HEK293 (cell line): ENCODE measurements around the gene CSTPP1.

Experiments
- CTCF ChIA-PET: fragments of 350-600 bp; formaldehyde crosslinking; extraction: SDS; loops from one replicate; lab custom pipeline; 2021; ENCODE audit warnings: antibody characterized with exemption; lab: Yijun Ruan, JAX
- POLR2A ChIA-PET: fragments of 300-600 bp; formaldehyde crosslinking; extraction: SDS; loops from one replicate; lab custom pipeline; 2020; ENCODE audit warnings: antibody characterized with exemption, inconsistent platforms; lab: Yijun Ruan, JAX
- H3K27ac ChIP-seq: fragments of 200-500 bp; sonication (Bioruptor generic); 2 replicates; pipeline ENCODE4 v1.5.1; 2014; ENCODE audit warnings: low read depth, low read length, control low read depth, inconsistent platforms; ENCODE audit errors: extremely low read depth
- H3K36me3 ChIP-seq, 2 experiments: fragments of 200-500 bp in 1 of 2; sonication (Bioruptor generic) in 1 of 2; 1 replicate in 1 of 2; 2 replicates in 1 of 2; pipeline ENCODE4 v1.5.1; 2014 to 2017; ENCODE audit warnings: inconsistent platforms in 2 of 2, low read length in 2 of 2; ENCODE audit not compliant: control insufficient read depth in 2 of 2, insufficient read depth in 1 of 2
- H3K4me1 ChIP-seq: fragments of 200-500 bp; sonication (Bioruptor generic); 2 replicates; pipeline ENCODE4 v1.5.1; 2014; ENCODE audit warnings: mild to moderate bottlenecking, low read length, inconsistent platforms; ENCODE audit not compliant: control insufficient read depth, insufficient read depth
- H3K4me3 ChIP-seq: 2 replicates; pipeline ENCODE4 v1.5.1; 2011; ENCODE audit warnings: low read depth, mild to moderate bottlenecking, control low read depth, low read length, moderate library complexity
- H3K9me3 ChIP-seq: fragments of 200-500 bp; sonication (Bioruptor generic); 2 replicates; pipeline ENCODE4 v1.5.1; 2014; ENCODE audit warnings: low read depth, low read length, inconsistent platforms; ENCODE audit not compliant: control insufficient read depth, insufficient read depth
- GFI1B ChIP-seq: fragments of 450-650 bp; formaldehyde crosslinking; IDR thresholded peaks from 2 replicates; pipeline ENCODE4 v1.5.1; 2016; ENCODE audit warnings: missing biosample characterization, missing genetic modification characterization
- MYNN ChIP-seq: fragments of 450-650 bp; formaldehyde crosslinking; IDR thresholded peaks from 2 replicates; pipeline ENCODE4 v1.5.1; 2016; ENCODE audit warnings: missing biosample characterization, missing genetic modification characterization, borderline replicate concordance
- ZBTB8A ChIP-seq: fragments of 450-650 bp; formaldehyde crosslinking; IDR thresholded peaks from 2 replicates; pipeline ENCODE4 v1.5.1; 2016; ENCODE audit warnings: missing biosample characterization, missing genetic modification characterization
- ZFHX2 ChIP-seq: fragments of 450-650 bp; formaldehyde crosslinking; conservative IDR thresholded peaks from 2 replicates; pipeline ENCODE4 v1.5.1; 2016; ENCODE audit warnings: missing biosample characterization, missing genetic modification characterization
- ZNF121 ChIP-seq: fragments of 450-650 bp; formaldehyde crosslinking; IDR thresholded peaks from 2 replicates; pipeline ENCODE4 v1.5.1; 2016; ENCODE audit warnings: missing biosample characterization, missing genetic modification characterization
- ZNF132 ChIP-seq: fragments of 450-650 bp; formaldehyde crosslinking; IDR thresholded peaks from 2 replicates; pipeline ENCODE4 v1.5.1; 2017; ENCODE audit warnings: missing biosample characterization, missing genetic modification characterization, borderline replicate concordance
- ZNF2 ChIP-seq: fragments of 450-650 bp; formaldehyde crosslinking; IDR thresholded peaks from 2 replicates; pipeline ENCODE4 v1.5.1; 2016; ENCODE audit warnings: missing biosample characterization, missing genetic modification characterization
- ZNF311 ChIP-seq: fragments of 450-650 bp; formaldehyde crosslinking; IDR thresholded peaks from 2 replicates; pipeline ENCODE4 v1.5.1; 2017; ENCODE audit warnings: missing biosample characterization, missing genetic modification characterization, borderline replicate concordance
- ZNF324 ChIP-seq: fragments of 450-650 bp; formaldehyde crosslinking; IDR thresholded peaks from 2 replicates; pipeline ENCODE4 v1.5.1; 2016; ENCODE audit warnings: missing biosample characterization, missing genetic modification characterization
- ZNF37A ChIP-seq: fragments of 450-650 bp; IDR thresholded peaks from 2 replicates; pipeline ENCODE4 v1.5.1; 2018; ENCODE audit warnings: missing biosample characterization, missing genetic modification characterization
- ZNF404 ChIP-seq: fragments of 450-650 bp; formaldehyde crosslinking; IDR thresholded peaks from 2 replicates; pipeline ENCODE4 v1.5.1; 2017; ENCODE audit warnings: missing biosample characterization, missing genetic modification characterization
- ZNF423 ChIP-seq: fragments of 450-650 bp; formaldehyde crosslinking; IDR thresholded peaks from 2 replicates; pipeline ENCODE4 v1.5.1; 2016; ENCODE audit warnings: missing biosample characterization, missing genetic modification characterization
- ZNF558 ChIP-seq: fragments of 450-650 bp; formaldehyde crosslinking; IDR thresholded peaks from 2 replicates; pipeline ENCODE4 v1.5.1; 2016; ENCODE audit warnings: missing biosample characterization, missing genetic modification characterization
- ZNF660 ChIP-seq: fragments of 450-650 bp; IDR thresholded peaks from 2 replicates; pipeline ENCODE4 v1.5.1; 2018; ENCODE audit warnings: missing biosample characterization, mild to moderate bottlenecking, missing genetic modification characterization
- ZNF707 ChIP-seq: fragments of 450-650 bp; formaldehyde crosslinking; IDR thresholded peaks from 2 replicates; pipeline ENCODE4 v1.5.1; 2016; ENCODE audit warnings: missing biosample characterization, missing genetic modification characterization
- ZNF76 ChIP-seq: fragments of 450-650 bp; formaldehyde crosslinking; IDR thresholded peaks from 2 replicates; pipeline ENCODE4; 2016; ENCODE audit warnings: low read depth, missing biosample characterization, missing genetic modification characterization, borderline replicate concordance
- ZNF777 ChIP-seq: fragments of 450-650 bp; formaldehyde crosslinking; IDR thresholded peaks from 2 replicates; pipeline ENCODE4 v1.5.1; 2017; ENCODE audit warnings: missing biosample characterization, missing genetic modification characterization, borderline replicate concordance
- ZNF791 ChIP-seq: fragments of 450-650 bp; formaldehyde crosslinking; IDR thresholded peaks from 2 replicates; pipeline ENCODE4 v1.5.1; 2016; ENCODE audit warnings: missing biosample characterization, missing genetic modification characterization
- ZNF837 ChIP-seq: fragments of 450-650 bp; formaldehyde crosslinking; IDR thresholded peaks from 2 replicates; pipeline ENCODE4 v1.5.1; 2016; ENCODE audit warnings: missing biosample characterization, missing genetic modification characterization
- ZSCAN30 ChIP-seq: fragments of 450-650 bp; IDR thresholded peaks from 2 replicates; pipeline ENCODE4 v1.5.1; 2018; ENCODE audit warnings: missing biosample characterization, mild to moderate bottlenecking, missing genetic modification characterization, moderate library complexity
- TF ChIP-seq, protein P1 (sequence below): fragments of 450-650 bp; formaldehyde crosslinking; IDR thresholded peaks from 2 replicates; pipeline ENCODE4 v1.5.1; 2017; ENCODE audit warnings: missing biosample characterization, missing genetic modification characterization
- TF ChIP-seq, protein P2 (sequence below): fragments of 450-650 bp; formaldehyde crosslinking; IDR thresholded peaks from 2 replicates; pipeline ENCODE4 v1.5.1; 2016; ENCODE audit warnings: missing biosample characterization, missing genetic modification characterization
- TF ChIP-seq, protein P3 (sequence below): fragments of 450-650 bp; formaldehyde crosslinking; IDR thresholded peaks from 2 replicates; pipeline ENCODE4 v1.5.1; 2016; ENCODE audit warnings: missing biosample characterization, missing genetic modification characterization, low read depth
- TF ChIP-seq, protein P4 (sequence below): fragments of 450-650 bp; formaldehyde crosslinking; IDR thresholded peaks from 2 replicates; pipeline ENCODE4 v1.5.1; 2016; ENCODE audit warnings: missing biosample characterization, missing genetic modification characterization
- TF ChIP-seq, protein P5 (sequence below): fragments of 450-650 bp; formaldehyde crosslinking; IDR thresholded peaks from 2 replicates; pipeline ENCODE4 v1.5.1; 2017; ENCODE audit warnings: missing biosample characterization, missing genetic modification characterization
- TF ChIP-seq, protein P6 (sequence below): fragments of 450-650 bp; formaldehyde crosslinking; IDR thresholded peaks from 2 replicates; pipeline ENCODE4 v1.5.1; 2017; ENCODE audit warnings: missing biosample characterization, missing genetic modification characterization

The CSTPP1 gene

DNA sequence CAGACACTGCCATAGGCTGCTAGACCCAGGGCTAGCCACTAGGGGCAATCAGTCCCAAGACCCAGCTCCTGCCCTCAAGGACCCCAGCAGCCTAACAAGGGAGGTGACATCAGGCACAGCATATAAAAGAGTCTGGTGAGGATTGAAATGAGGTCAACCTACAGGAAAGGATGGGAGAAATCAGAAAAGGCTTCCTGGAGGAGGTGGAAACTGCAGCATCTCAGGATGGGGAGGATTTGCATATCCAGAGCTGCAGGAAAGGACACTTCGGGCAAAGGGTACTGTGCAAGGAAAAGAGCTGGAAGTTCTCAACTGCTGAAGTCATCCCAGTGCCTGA, 243.1 kb downstream of the CSTPP1 start (continued):
- TF ChIP-seq, protein P1, sequence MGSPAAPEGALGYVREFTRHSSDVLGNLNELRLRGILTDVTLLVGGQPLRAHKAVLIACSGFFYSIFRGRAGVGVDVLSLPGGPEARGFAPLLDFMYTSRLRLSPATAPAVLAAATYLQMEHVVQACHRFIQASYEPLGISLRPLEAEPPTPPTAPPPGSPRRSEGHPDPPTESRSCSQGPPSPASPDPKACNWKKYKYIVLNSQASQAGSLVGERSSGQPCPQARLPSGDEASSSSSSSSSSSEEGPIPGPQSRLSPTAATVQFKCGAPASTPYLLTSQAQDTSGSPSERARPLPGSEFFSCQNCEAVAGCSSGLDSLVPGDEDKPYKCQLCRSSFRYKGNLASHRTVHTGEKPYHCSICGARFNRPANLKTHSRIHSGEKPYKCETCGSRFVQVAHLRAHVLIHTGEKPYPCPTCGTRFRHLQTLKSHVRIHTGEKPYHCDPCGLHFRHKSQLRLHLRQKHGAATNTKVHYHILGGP (tag by site-specific recombination), result no peak
- TF ChIP-seq MYNN (tag by site-specific recombination) (no peak), ZNF2 (tag by site-specific recombination) (no peak), ZNF423 (no peak), ZFHX2 (tag by site-specific recombination) (no peak), ZSCAN30 (tag by site-specific recombination) (no peak), ZNF660 (peak; percentile 62; the same call in 1 of the 2 replicates), ZBTB8A (tag by site-specific recombination) (no peak), ZNF37A (tag by site-specific recombination) (no peak), ZNF404 (tag by site-specific recombination) (no peak), ZNF121 (tag by site-specific recombination) (no peak), ZNF791 (tag by site-specific recombination) (no peak)
- TF ChIP-seq, protein P2, sequence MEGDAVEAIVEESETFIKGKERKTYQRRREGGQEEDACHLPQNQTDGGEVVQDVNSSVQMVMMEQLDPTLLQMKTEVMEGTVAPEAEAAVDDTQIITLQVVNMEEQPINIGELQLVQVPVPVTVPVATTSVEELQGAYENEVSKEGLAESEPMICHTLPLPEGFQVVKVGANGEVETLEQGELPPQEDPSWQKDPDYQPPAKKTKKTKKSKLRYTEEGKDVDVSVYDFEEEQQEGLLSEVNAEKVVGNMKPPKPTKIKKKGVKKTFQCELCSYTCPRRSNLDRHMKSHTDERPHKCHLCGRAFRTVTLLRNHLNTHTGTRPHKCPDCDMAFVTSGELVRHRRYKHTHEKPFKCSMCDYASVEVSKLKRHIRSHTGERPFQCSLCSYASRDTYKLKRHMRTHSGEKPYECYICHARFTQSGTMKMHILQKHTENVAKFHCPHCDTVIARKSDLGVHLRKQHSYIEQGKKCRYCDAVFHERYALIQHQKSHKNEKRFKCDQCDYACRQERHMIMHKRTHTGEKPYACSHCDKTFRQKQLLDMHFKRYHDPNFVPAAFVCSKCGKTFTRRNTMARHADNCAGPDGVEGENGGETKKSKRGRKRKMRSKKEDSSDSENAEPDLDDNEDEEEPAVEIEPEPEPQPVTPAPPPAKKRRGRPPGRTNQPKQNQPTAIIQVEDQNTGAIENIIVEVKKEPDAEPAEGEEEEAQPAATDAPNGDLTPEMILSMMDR, result peak; percentile 41; the same call in 1 of the 2 replicates
- TF ChIP-seq, protein P3, sequence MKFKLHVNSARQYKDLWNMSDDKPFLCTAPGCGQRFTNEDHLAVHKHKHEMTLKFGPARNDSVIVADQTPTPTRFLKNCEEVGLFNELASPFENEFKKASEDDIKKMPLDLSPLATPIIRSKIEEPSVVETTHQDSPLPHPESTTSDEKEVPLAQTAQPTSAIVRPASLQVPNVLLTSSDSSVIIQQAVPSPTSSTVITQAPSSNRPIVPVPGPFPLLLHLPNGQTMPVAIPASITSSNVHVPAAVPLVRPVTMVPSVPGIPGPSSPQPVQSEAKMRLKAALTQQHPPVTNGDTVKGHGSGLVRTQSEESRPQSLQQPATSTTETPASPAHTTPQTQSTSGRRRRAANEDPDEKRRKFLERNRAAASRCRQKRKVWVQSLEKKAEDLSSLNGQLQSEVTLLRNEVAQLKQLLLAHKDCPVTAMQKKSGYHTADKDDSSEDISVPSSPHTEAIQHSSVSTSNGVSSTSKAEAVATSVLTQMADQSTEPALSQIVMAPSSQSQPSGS, result peak; percentile 62
- TF ChIP-seq, protein P4, sequence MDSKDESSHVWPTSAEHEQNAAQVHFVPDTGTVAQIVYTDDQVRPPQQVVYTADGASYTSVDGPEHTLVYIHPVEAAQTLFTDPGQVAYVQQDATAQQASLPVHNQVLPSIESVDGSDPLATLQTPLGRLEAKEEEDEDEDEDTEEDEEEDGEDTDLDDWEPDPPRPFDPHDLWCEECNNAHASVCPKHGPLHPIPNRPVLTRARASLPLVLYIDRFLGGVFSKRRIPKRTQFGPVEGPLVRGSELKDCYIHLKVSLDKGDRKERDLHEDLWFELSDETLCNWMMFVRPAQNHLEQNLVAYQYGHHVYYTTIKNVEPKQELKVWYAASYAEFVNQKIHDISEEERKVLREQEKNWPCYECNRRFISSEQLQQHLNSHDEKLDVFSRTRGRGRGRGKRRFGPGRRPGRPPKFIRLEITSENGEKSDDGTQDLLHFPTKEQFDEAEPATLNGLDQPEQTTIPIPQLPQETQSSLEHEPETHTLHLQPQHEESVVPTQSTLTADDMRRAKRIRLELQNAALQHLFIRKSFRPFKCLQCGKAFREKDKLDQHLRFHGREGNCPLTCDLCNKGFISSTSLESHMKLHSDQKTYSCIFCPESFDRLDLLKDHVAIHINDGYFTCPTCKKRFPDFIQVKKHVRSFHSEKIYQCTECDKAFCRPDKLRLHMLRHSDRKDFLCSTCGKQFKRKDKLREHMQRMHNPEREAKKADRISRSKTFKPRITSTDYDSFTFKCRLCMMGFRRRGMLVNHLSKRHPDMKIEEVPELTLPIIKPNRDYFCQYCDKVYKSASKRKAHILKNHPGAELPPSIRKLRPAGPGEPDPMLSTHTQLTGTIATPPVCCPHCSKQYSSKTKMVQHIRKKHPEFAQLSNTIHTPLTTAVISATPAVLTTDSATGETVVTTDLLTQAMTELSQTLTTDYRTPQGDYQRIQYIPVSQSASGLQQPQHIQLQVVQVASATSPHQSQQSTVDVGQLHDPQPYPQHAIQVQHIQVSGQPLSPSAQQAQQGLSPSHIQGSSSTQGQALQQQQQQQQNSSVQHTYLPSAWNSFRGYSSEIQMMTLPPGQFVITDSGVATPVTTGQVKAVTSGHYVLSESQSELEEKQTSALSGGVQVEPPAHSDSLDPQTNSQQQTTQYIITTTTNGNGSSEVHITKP (tag by site-specific recombination), result no peak

DNA sequence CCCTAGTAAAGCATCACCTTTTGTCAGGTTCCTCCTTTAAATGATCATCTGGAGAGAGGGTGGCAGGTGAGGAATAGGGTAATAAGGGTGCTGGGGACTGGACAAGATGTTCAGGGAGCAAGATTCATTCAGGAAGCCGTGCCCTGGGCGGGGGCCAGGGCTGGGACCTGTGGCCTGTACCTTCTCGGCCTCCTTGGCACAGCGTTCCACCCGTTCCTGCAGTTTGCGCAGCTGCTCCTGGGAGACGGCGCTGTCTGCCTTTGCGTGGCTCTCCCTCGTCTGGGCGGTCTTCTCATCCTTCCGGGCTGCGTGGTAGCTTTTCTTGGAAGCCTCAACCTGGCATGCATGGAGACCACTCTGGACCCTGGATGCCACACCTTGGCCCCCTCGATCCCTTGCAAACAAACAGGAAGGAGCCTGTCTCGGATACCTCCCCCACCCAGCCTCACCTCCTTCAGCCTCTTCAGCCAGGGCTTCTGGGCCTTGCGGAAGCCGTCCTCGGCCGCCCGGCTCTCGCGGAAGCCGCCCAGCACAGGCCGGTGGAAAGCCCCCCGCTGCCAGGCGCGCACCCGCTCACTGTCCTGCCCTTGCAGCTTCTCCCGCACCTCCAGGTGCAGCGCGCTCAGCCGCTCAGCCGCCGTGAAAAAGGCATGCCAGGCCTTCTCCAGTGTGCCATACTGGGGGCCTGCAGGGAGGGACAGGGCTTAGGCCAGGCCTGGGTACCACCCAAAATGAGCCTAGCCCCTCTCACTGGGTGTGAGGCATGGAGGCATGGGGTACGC, 243.6 kb downstream of the CSTPP1 start:
- H3K4me1 ChIP-seq, result no peaks in the 10 kb centered on the region
- H3K36me3 ChIP-seq, result peaks cover 0 to 53% of the 10 kb centered on the region in 2 experiments; a peak in 2 of 3 replicates
- ChIA-PET POLR2A (interaction anchor here (1.1 to 4.4 kb wide), 5 partner anchors 35 to 63 kb away, joined by 4 to 45 read pairs (median 4); partner anchors contain the start of gene DDB2), CTCF (interaction anchor here (0.5 to 4.0 kb wide), 12 partner anchors 8 to 177 kb away, joined by 3 to 19 read pairs (median 4); partner anchors contain the start of genes ACP2 and DDB2)
- H3K4me3 ChIP-seq, result no peak overlapping the region
- no peaks in the 10 kb centered on the region for H3K9me3 ChIP-seq
- H3K27ac ChIP-seq, result no peak overlapping the region
- TF ChIP-seq ZNF837 (tag by site-specific recombination), result no peak
- TF ChIP-seq ZNF121 (tag by site-specific recombination), result no peak
- no peak for TF ChIP-seq ZNF707 (tag by site-specific recombination)
- no peak for TF ChIP-seq ZNF777
- TF ChIP-seq, protein P5, sequence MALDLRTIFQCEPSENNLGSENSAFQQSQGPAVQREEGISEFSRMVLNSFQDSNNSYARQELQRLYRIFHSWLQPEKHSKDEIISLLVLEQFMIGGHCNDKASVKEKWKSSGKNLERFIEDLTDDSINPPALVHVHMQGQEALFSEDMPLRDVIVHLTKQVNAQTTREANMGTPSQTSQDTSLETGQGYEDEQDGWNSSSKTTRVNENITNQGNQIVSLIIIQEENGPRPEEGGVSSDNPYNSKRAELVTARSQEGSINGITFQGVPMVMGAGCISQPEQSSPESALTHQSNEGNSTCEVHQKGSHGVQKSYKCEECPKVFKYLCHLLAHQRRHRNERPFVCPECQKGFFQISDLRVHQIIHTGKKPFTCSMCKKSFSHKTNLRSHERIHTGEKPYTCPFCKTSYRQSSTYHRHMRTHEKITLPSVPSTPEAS (tag by site-specific recombination), result no peak
- TF ChIP-seq, protein P6, sequence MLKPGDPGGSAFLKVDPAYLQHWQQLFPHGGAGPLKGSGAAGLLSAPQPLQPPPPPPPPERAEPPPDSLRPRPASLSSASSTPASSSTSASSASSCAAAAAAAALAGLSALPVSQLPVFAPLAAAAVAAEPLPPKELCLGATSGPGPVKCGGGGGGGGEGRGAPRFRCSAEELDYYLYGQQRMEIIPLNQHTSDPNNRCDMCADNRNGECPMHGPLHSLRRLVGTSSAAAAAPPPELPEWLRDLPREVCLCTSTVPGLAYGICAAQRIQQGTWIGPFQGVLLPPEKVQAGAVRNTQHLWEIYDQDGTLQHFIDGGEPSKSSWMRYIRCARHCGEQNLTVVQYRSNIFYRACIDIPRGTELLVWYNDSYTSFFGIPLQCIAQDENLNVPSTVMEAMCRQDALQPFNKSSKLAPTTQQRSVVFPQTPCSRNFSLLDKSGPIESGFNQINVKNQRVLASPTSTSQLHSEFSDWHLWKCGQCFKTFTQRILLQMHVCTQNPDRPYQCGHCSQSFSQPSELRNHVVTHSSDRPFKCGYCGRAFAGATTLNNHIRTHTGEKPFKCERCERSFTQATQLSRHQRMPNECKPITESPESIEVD (tag by site-specific recombination), result no peak
- no peak for TF ChIP-seq ZSCAN30 (tag by site-specific recombination)
- no peak for TF ChIP-seq GFI1B (tag by site-specific recombination)
- no peak for TF ChIP-seq ZNF324 (tag by site-specific recombination)
- TF ChIP-seq ZNF311, result no peak
- TF ChIP-seq ZNF76 (tag by site-specific recombination), result no peak
- no peak for TF ChIP-seq ZNF132 (tag by site-specific recombination)
- no peak for TF ChIP-seq ZNF558 (tag by site-specific recombination)
